ENCODE results near the gene PIK3R6. TPM values are rescaled to one million over a fixed set of nuclear protein-coding genes. Genes with fewer than 3 reads are reported as not detected.
"Not testable (repeated sequence)": the region's sequence is repeated elsewhere in the genome, so short reads cannot be mapped to it uniquely, and the experiment has no call there.

PIK3R6 gene
- total RNA-seq, 1 experiment from 2014 or later: not detected

GRCh38 chr17:8887834-8888703 is 20.6 kb upstream of the PIK3R6 start:
- Histone ChIP-seq H3K9me3 (ENCODE audit: low read length) (no peaks in the 10 kb centered on the region), H3K4me3 (ENCODE audit: low read length) (no peak overlapping the region), H3K27me3 (ENCODE audit: low read length) (no peaks in the 10 kb centered on the region), H2AFZ (ENCODE audit: low read length) (0 out of 2 replicates have a peak overlapping the region, but pooled peaks have one; percentile 38), H3K4me2 (ENCODE audit: low read length) (no peak overlapping the region; the same call in 1 of the 2 replicates), H3K79me2 (ENCODE audit: low read length) (no peaks in the 10 kb centered on the region), H3K9me2 (replicated peaks; ENCODE audit: low read length) (no peaks in the 10 kb centered on the region), H3K4me1 (ENCODE audit: insufficient read depth, low read length) (no peaks in the 10 kb centered on the region), H4K20me1 (ENCODE audit: low read length) (no peaks in the 10 kb centered on the region), H3K9ac (ENCODE audit: low read length) (no peak overlapping the region), H3F3A (ENCODE audit: low read length, unreplicated experiment) (no peaks in the 10 kb centered on the region), H3K36me3 (ENCODE audit: low read depth, low read length) (no peaks in the 10 kb centered on the region), H3K27ac (ENCODE audit: low read length) (no peak overlapping the region)
- intact Hi-C loops (cut with micrococcal nuclease): no loop called here
- peak; percentile 92 for ATAC-seq
- BruUV-seq (replicated peaks): no TSS peak
- DNase-seq: peak; percentile 58
- TF ChIP-seq, protein P1, sequence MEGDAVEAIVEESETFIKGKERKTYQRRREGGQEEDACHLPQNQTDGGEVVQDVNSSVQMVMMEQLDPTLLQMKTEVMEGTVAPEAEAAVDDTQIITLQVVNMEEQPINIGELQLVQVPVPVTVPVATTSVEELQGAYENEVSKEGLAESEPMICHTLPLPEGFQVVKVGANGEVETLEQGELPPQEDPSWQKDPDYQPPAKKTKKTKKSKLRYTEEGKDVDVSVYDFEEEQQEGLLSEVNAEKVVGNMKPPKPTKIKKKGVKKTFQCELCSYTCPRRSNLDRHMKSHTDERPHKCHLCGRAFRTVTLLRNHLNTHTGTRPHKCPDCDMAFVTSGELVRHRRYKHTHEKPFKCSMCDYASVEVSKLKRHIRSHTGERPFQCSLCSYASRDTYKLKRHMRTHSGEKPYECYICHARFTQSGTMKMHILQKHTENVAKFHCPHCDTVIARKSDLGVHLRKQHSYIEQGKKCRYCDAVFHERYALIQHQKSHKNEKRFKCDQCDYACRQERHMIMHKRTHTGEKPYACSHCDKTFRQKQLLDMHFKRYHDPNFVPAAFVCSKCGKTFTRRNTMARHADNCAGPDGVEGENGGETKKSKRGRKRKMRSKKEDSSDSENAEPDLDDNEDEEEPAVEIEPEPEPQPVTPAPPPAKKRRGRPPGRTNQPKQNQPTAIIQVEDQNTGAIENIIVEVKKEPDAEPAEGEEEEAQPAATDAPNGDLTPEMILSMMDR (conservative IDR thresholded peaks at IDR 0.05; ENCODE audit: low read depth, low read length): peak; percentile 60
- TF ChIP-seq EZH2 (IDR thresholded peaks at IDR 0.05; ENCODE audit: low read length, unreplicated experiment): no peak
- ChIA-PET POLR2A (ENCODE audit: unreplicated experiment) (no interaction called here), CTCF (interaction anchor here (0.6 kb wide), 2 partner anchors 110 to 651 kb away, joined by 3 read pairs; no protein-coding TSS in a partner anchor)

GRCh38 chr17:8887301-8887700 is 19.8 kb upstream of the PIK3R6 start:
- Histone ChIP-seq H3F3A (ENCODE audit: low read length, unreplicated experiment) (no peaks in the 10 kb centered on the region), H3K9me3 (ENCODE audit: low read length) (no peaks in the 10 kb centered on the region), H3K4me1 (ENCODE audit: insufficient read depth, low read length) (no peaks in the 10 kb centered on the region), H3K9ac (ENCODE audit: low read length) (no peak overlapping the region), H3K4me3 (ENCODE audit: low read length) (no peak overlapping the region), H4K20me1 (ENCODE audit: low read length) (no peaks in the 10 kb centered on the region), H3K27ac (ENCODE audit: low read length) (no peak overlapping the region), H3K36me3 (ENCODE audit: low read depth, low read length) (no peaks in the 10 kb centered on the region), H3K79me2 (ENCODE audit: low read length) (no peaks in the 10 kb centered on the region), H3K27me3 (ENCODE audit: low read length) (no peaks in the 10 kb centered on the region), H3K4me2 (ENCODE audit: low read length) (no peak overlapping the region), H2AFZ (ENCODE audit: low read length) (no peak overlapping the region), H3K9me2 (replicated peaks; ENCODE audit: low read length) (no peaks in the 10 kb centered on the region)
- ChIA-PET CTCF (no interaction called here), POLR2A (ENCODE audit: unreplicated experiment) (no interaction called here)
- TF ChIP-seq, protein P1 (conservative IDR thresholded peaks at IDR 0.05; ENCODE audit: low read depth, low read length): no peak
- DNase-seq (no peak), ATAC-seq (no peak)
- intact Hi-C loops (cut with micrococcal nuclease): no loop called here
- no TSS peak for BruUV-seq (replicated peaks)

- ChIA-PET CTCF (no interaction called here), POLR2A (ENCODE audit: unreplicated experiment) (no interaction called here)
- Histone ChIP-seq H3K9me3 (ENCODE audit: low read length) (no peaks in the 10 kb centered on the region), H3K27me3 (ENCODE audit: low read length) (no peaks in the 10 kb centered on the region), H3K9ac (ENCODE audit: low read length) (no peak overlapping the region), H3F3A (ENCODE audit: low read length, unreplicated experiment) (no peaks in the 10 kb centered on the region), H3K27ac (ENCODE audit: low read length) (no peak overlapping the region), H3K4me1 (ENCODE audit: insufficient read depth, low read length) (no peaks in the 10 kb centered on the region), H3K9me2 (replicated peaks; ENCODE audit: low read length) (no peaks in the 10 kb centered on the region), H3K4me2 (ENCODE audit: low read length) (no peak overlapping the region), H3K36me3 (ENCODE audit: low read depth, low read length) (no peaks in the 10 kb centered on the region), H3K79me2 (ENCODE audit: low read length) (no peaks in the 10 kb centered on the region), H3K4me3 (ENCODE audit: low read length) (no peak overlapping the region), H4K20me1 (ENCODE audit: low read length) (no peaks in the 10 kb centered on the region), H2AFZ (ENCODE audit: low read length) (no peak overlapping the region)
- intact Hi-C loops (cut with micrococcal nuclease): no loop called here
- ATAC-seq (no peak), DNase-seq (no peak)
- BruUV-seq (replicated peaks): no TSS peak
- TF ChIP-seq, protein P1 (conservative IDR thresholded peaks at IDR 0.05; ENCODE audit: low read depth, low read length): no peak
- TF ChIP-seq EZH2 (IDR thresholded peaks at IDR 0.05; ENCODE audit: low read length, unreplicated experiment) (no peak), EZH2phosphoT487 (IDR thresholded peaks at IDR 0.05; ENCODE audit: borderline replicate concordance, low read length) (no peak)
These were observed 18.7 kb upstream of the PIK3R6 start for GRCh38 chr17:8885967-8886684.

DNA sequence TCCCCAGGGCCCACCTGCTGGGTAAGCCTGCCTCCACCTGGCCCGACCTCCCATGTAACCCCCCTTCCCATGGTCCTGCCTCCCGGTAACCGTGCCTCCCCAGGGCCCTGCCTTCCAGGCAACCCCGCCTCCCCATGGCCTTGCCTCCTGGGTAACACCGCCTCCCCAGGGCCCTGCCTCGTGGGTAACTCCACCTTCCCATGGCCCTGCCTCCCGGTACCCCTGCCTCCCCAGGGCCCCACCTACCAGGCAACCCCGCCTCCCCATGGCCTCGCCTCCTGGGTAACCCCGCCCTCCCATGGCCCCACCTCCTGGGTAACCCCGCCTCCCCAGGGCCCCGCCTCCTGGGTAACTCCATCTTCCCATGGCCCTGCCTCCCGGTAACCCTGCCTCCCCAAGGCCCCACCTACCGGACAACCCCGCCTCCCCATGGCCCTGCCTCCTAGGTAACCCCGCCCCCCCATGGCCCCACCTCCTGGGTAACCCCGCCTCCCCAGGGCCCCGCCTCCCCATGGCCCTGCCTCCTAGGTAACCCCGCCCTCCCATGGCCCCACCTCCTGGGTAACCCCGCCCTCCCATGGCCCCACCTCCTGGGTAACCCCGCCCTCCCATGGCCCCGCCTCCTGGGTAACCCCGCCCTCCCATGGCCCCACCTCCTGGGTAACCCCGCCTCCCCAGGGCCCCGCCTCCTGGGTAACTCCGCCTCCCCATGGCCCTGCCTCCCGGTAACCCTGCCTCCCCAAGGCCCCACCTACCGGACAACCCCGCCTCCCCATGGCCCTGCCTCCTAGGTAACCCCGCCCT is 17.9 kb upstream of the PIK3R6 start:
- BruUV-seq (replicated peaks); H3K27me3 ChIP-seq (ENCODE audit: low read length); POLR2A ChIA-PET (ENCODE audit: unreplicated experiment): not testable (repeated sequence)

More for the DNA sequence above, 17.9 kb upstream of the PIK3R6 start:
- H3K9me2 ChIP-seq (replicated peaks; ENCODE audit: low read length); H3K4me1 ChIP-seq (ENCODE audit: insufficient read depth, low read length); H3F3A ChIP-seq (ENCODE audit: low read length, unreplicated experiment); CTCF ChIA-PET; DNase-seq; H3K79me2 ChIP-seq (ENCODE audit: low read length); H3K27ac ChIP-seq (ENCODE audit: low read length); H2AFZ ChIP-seq (ENCODE audit: low read length); H3K9me3 ChIP-seq (ENCODE audit: low read length); intact Hi-C loops (cut with micrococcal nuclease); H3K4me2 ChIP-seq (ENCODE audit: low read length); H3K4me3 ChIP-seq (ENCODE audit: low read length); H3K36me3 ChIP-seq (ENCODE audit: low read depth, low read length); H3K9ac ChIP-seq (ENCODE audit: low read length); H4K20me1 ChIP-seq (ENCODE audit: low read length); ATAC-seq: not testable (repeated sequence)

All from PC-3 (cell line).